HepG2 (cell line): Measurements from ENCODE around the gene MCAT. TPM values are rescaled to one million over a fixed set of nuclear protein-coding genes. Genes with fewer than 3 reads are reported as not detected.

Experiments used
- ATAC-seq: fragments of 200-7000 bp; cut with Tn5 transposase; 3 replicates; pipeline ENCODE4 v1.9.1; 2020; ENCODE audit warnings: mild to moderate bottlenecking, moderate library complexity
- BruUV-seq: library from RNA; stranded (reverse); fragments of 400-500 nt; replicated peaks from 2 replicates; lab custom pipeline; 2021; lab: Mats Ljungman, UMichigan
- CTCF ChIA-PET: fragments of 300-600 bp; formaldehyde crosslinking; extraction: SDS; loops from one replicate; lab custom pipeline; 2021; ENCODE audit warnings: low total read pairs, inconsistent platforms, low intra/inter-chr PET ratio; lab: Yijun Ruan, JAX
- POLR2A ChIA-PET: fragments of 350-600 bp; sonication (Branson Sonifier 250); formaldehyde crosslinking; loops from one replicate; lab custom pipeline; 2020; ENCODE audit warnings: antibody characterized with exemption, inconsistent platforms; lab: Yijun Ruan, JAX
- DNase-seq: peaks from one replicate; pipeline ENCODE4 v3.0.0-alpha.2; 2015; ENCODE audit warnings: low spot score
- FAIRE-seq: peaks from 3 replicates; lab custom pipeline; 2011; peaks lifted over from hg19 to GRCh38; lab: Jason Lieb, UNC
- H2AFZ ChIP-seq: one replicate; pipeline ENCODE4 v1.6.1; 2011; ENCODE audit warnings: low read length, inconsistent platforms
- H3K27ac ChIP-seq: fragments of 300-600 bp; 3 replicates; pipeline ENCODE4 v1.8.0; 2011; ENCODE audit warnings: mixed run types, mild to moderate bottlenecking, mixed read lengths, low read length, inconsistent platforms; ENCODE audit not compliant: insufficient read depth; ENCODE audit errors: extremely low read length
- H3K27me3 ChIP-seq, 2 experiments: fragments of 200-600 bp in 1 of 2; 2 replicates in 1 of 2; 3 replicates in 1 of 2; pipeline versions ENCODE4 v1.6.0 to v1.8.0; 2011; ENCODE audit warnings: low read length in 2 of 2, mild to moderate bottlenecking in 2 of 2, moderate library complexity in 2 of 2, inconsistent platforms in 1 of 2; ENCODE audit not compliant: insufficient read depth in 2 of 2, control insufficient read depth in 1 of 2
- H3K36me3 ChIP-seq, 2 experiments: fragments of 200-600 bp in 1 of 2; replicated peaks in 1 of 2; 2 replicates in 1 of 2; 3 replicates in 1 of 2; pipeline versions ENCODE4 v1.5.1 to v1.8.0; 2011; ENCODE audit warnings: low read length in 2 of 2, inconsistent platforms in 1 of 2; ENCODE audit not compliant: insufficient read depth in 2 of 2, control insufficient read depth in 1 of 2
- H3K4me1 ChIP-seq: 2 replicates; pipeline ENCODE4 v1.5.1; 2012; ENCODE audit warnings: low read length, inconsistent platforms; ENCODE audit not compliant: insufficient read depth
- H3K4me2 ChIP-seq: 2 replicates; pipeline ENCODE4 v1.6.0; 2011; ENCODE audit warnings: low read depth, low read length, inconsistent platforms
- H3K4me3 ChIP-seq, 3 experiments: fragments of 200-600 bp in 1 of 3; sonication (generic), shearing (Covaris generic) in 1 of 3; replicated peaks in 1 of 3; 2 replicates each; pipeline ENCODE4 v1.5.1; 2011 to 2016; ENCODE audit warnings: low read length in 3 of 3, inconsistent platforms in 2 of 3, low read depth in 2 of 3, mild to moderate bottlenecking in 2 of 3, control low read depth in 1 of 3, mixed read lengths in 1 of 3; ENCODE audit not compliant: insufficient read depth in 1 of 3
- H3K79me2 ChIP-seq: one replicate; pipeline ENCODE4 v1.6.1; 2011; ENCODE audit warnings: low read length, inconsistent platforms; ENCODE audit not compliant: insufficient read depth
- H3K9ac ChIP-seq: 2 replicates; pipeline ENCODE4 v1.6.0; 2011; ENCODE audit warnings: mild to moderate bottlenecking, low read depth, low read length, inconsistent platforms; ENCODE audit not compliant: insufficient read depth
- H3K9me3 ChIP-seq: 2 replicates; pipeline ENCODE4 v1.5.1; 2012; ENCODE audit warnings: mild to moderate bottlenecking, low read length
- H4K20me1 ChIP-seq: 2 replicates; pipeline ENCODE4 v1.6.0; 2011; ENCODE audit warnings: inconsistent platforms, mild to moderate bottlenecking, low read length, moderate library complexity; ENCODE audit not compliant: insufficient read depth
- ASH2L ChIP-seq: fragments of 300-600, 200-600 bp; sonication (generic); IDR thresholded peaks from 2 replicates; pipeline ENCODE4 v1.7.0; 2017; ENCODE audit warnings: low read depth, mild to moderate bottlenecking, moderate library complexity, mixed read lengths, low read length; ENCODE audit not compliant: insufficient read length
- ATF1 ChIP-seq: IDR thresholded peaks from 2 replicates; pipeline ENCODE4 v1.6.1; 2016; ENCODE audit warnings: mild to moderate bottlenecking, control low read depth
- TCF7L2 ChIP-seq: IDR thresholded peaks from 2 replicates; pipeline ENCODE4 v1.6.1; 2011; ENCODE audit warnings: mild to moderate bottlenecking, low read depth, low read length, moderate library complexity
- WIZ ChIP-seq: sonication (generic); formaldehyde crosslinking; IDR thresholded peaks from 2 replicates; pipeline ENCODE4 v1.5.1; 2020; ENCODE audit warnings: mild to moderate bottlenecking, missing genetic modification reagents
- ZNF768 ChIP-seq: sonication (generic); formaldehyde crosslinking; IDR thresholded peaks from 2 replicates; pipeline ENCODE4 v1.4.0; 2020; ENCODE audit warnings: missing genetic modification reagents
- ZSCAN22 ChIP-seq: sonication (generic); formaldehyde crosslinking; IDR thresholded peaks from 2 replicates; pipeline ENCODE4 v1.4.0; 2020; ENCODE audit warnings: mild to moderate bottlenecking, missing genetic modification reagents
- WGBS: methylation state at CpG from one replicate; pipeline ENCODE4 v1.1.6; 2017; ENCODE audit warnings: low lambda C conversion rate; 5-methylcytosine and 5-hydroxymethylcytosine counted together
- in situ Hi-C: cut with HindIII; loops from 2 replicates; pipeline ENCODE4 v1.10.0; 2017; ENCODE audit warnings: low pct_unique_long_range_greater_than_20kb; ENCODE audit not compliant: extremely low pct_ligation_motif_present
- intact Hi-C: fragments of 100-400 bp; cut with micrococcal nuclease; formaldehyde crosslinking; loops from one replicate; pipeline ENCODE4 v1.10.0; 2022; ENCODE audit not compliant: unreplicated experiment
- polyA plus RNA-seq, 8 experiments: library from polyadenylated mRNA; depleted of rRNA in 3 of 8; stranded (reverse) in 7 of 8; unstranded in 1 of 8; fragments of >200 nt; fragmentation: Illumina TruSeq in 4 of 8; extraction: Trizol in 4 of 8; gene quantifications; 2 replicates each; pipeline versions ENCODE4 v1.2.1 to v1.2.3, GENCODE V29; 2011 to 2016; ENCODE audit warnings: low read depth in 4 of 8, missing spikeins in 1 of 8, mixed read lengths in 1 of 8; ENCODE audit not compliant: insufficient read depth in 1 of 8
- total RNA-seq, 5 experiments: library from RNA; depleted of rRNA; stranded (reverse); fragments of >200 nt; fragmentation: Illumina TruSeq; extraction: Trizol; gene quantifications; 2 replicates each; pipeline ENCODE4 v1.2.3, GENCODE V29; 2016; ENCODE audit warnings: low read depth in 1 of 5

Gene MCAT
- total and polyA plus RNA-seq, 2 of the 13 experiments (the other 11 are each of a cell fraction or from before 2014, with no cell fraction given) = 9.3 to 16.7 TPM

- ChIA-PET POLR2A (no interaction called here), CTCF (no interaction called here)
- no peak for FAIRE-seq
Observed at GRCh38 chr22:43170131-43170480, 26.9 kb upstream of the MCAT start.

GRCh38 chr22:43169310-43170130 is 26.3 kb upstream of the MCAT start:
- 97% methylated on average over 11 of the region's 23 CpGs for WGBS
- ChIA-PET CTCF (no interaction called here), POLR2A (no interaction called here)
- H3K79me2 ChIP-seq = no peaks in the 10 kb centered on the region
- no TSS peak for BruUV-seq
- H3K27ac ChIP-seq = no peak overlapping the region
- no peaks in the 10 kb centered on the region for H3K9me3 ChIP-seq
- H3K36me3 ChIP-seq = peaks cover 12 to 33% of the 10 kb centered on the region in 2 experiments
- no peak overlapping the region for H3K4me3 ChIP-seq
- no peaks in the 10 kb centered on the region for H3K27me3 ChIP-seq
- H4K20me1 ChIP-seq = no peaks in the 10 kb centered on the region
- no peaks in the 10 kb centered on the region for H3K4me1 ChIP-seq
- no peak overlapping the region for H2AFZ ChIP-seq
- no peak for TF ChIP-seq TCF7L2
- TF ChIP-seq ZNF768 = peak; percentile 58
- in situ Hi-C loops (no loop called here), intact Hi-C loops (no loop called here)
- FAIRE-seq (no peak), ATAC-seq (no peak), DNase-seq (no peak)
- H3K4me2 ChIP-seq = no peak overlapping the region
- H3K9ac ChIP-seq = no peak overlapping the region

More at GRCh38 chr22:43170131-43170480, 26.9 kb upstream of the MCAT start:
- H3K27ac ChIP-seq = no peak overlapping the region
- in situ Hi-C loops = no loop called here
- no peak overlapping the region for H2AFZ ChIP-seq
- ATAC-seq = no peak
- intact Hi-C loops = no loop called here
- no peaks in the 10 kb centered on the region for H4K20me1 ChIP-seq
- no peaks in the 10 kb centered on the region for H3K4me1 ChIP-seq
- BruUV-seq = no TSS peak
- WGBS = 93% methylated on average over 3 of the region's 9 CpGs
- H3K9me3 ChIP-seq = no peaks in the 10 kb centered on the region
- no peak overlapping the region for H3K4me3 ChIP-seq
- H3K4me2 ChIP-seq = no peak overlapping the region
- no peak overlapping the region for H3K9ac ChIP-seq
- DNase-seq = no peak
- H3K36me3 ChIP-seq = peaks cover 17 to 39% of the 10 kb centered on the region in 2 experiments
- no peaks in the 10 kb centered on the region for H3K79me2 ChIP-seq
- no peaks in the 10 kb centered on the region for H3K27me3 ChIP-seq
- TF ChIP-seq ASH2L = no peak
- TF ChIP-seq ZSCAN22 (CRISPR knock-in tag) = no peak
- TF ChIP-seq ATF1 (CRISPR knock-in tag) = no peak
- TF ChIP-seq WIZ (CRISPR knock-in tag) = no peak
